Measurements from ENCODE around the gene ATP6V1C2. TPM values are rescaled to one million over a fixed set of nuclear protein-coding genes. Genes with fewer than 3 reads are reported as not detected.

Gene ATP6V1C2
- total and polyA plus RNA-seq, 9 of the 15 experiments (the other 6 are each of a cell fraction or from before 2014, with no cell fraction given), result 0.01 to 0.31 (median 0.10) TPM; not detected in 4

GRCh38 chr2:10810202-10811161 is 89.1 kb downstream of the ATP6V1C2 start (continued):
- TF ChIP-seq, protein P1, sequence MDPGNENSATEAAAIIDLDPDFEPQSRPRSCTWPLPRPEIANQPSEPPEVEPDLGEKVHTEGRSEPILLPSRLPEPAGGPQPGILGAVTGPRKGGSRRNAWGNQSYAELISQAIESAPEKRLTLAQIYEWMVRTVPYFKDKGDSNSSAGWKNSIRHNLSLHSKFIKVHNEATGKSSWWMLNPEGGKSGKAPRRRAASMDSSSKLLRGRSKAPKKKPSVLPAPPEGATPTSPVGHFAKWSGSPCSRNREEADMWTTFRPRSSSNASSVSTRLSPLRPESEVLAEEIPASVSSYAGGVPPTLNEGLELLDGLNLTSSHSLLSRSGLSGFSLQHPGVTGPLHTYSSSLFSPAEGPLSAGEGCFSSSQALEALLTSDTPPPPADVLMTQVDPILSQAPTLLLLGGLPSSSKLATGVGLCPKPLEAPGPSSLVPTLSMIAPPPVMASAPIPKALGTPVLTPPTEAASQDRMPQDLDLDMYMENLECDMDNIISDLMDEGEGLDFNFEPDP (CRISPR knock-in tag; IDR thresholded peaks at IDR 0.05), result no peak
- no peak for TF ChIP-seq NRF1 (conservative IDR thresholded peaks at IDR 0.05 in 1 of 2, IDR thresholded peaks at IDR 0.05 in 1 of 2)
- TF ChIP-seq CHD1 (IDR thresholded peaks at IDR 0.05; ENCODE audit: low read length), result no peak

- intact Hi-C loops (cut with micrococcal nuclease) (no loop called here), in situ Hi-C loops (cut with MboI) (no loop called here)
- Histone ChIP-seq H4K20me1 (replicated peaks; ENCODE audit: control insufficient read depth, insufficient read depth, low read length) (peaks cover 43% of the 10 kb centered on the region), H3K36me3 (ENCODE audit: control insufficient read depth, insufficient read depth, low read length) (peaks cover 45% of the 10 kb centered on the region; the same call in 2 of the 3 replicates), H3K27me3 (ENCODE audit: control insufficient read depth in 2 of 2, insufficient read depth in 2 of 2, low read length in 2 of 2) (peaks cover under 1 to 1% of the 10 kb centered on the region in 2 experiments; a peak in 3 of 5 replicates), H3K9me1 (ENCODE audit: control insufficient read depth, insufficient read depth, low read length) (no peaks in the 10 kb centered on the region), H3K9me3 (replicated peaks; ENCODE audit: control insufficient read depth, insufficient read depth, low read depth, low read length) (no peaks in the 10 kb centered on the region), H3K4me3 (peak overlapping the region; percentile 99), H2AFZ (ENCODE audit: low read depth, low read length) (peak overlapping the region; percentile 48; the same call in 1 of the 2 replicates), H3K4me2 (ENCODE audit: insufficient read depth, low read length) (peak overlapping the region; percentile 98), H3K9ac (ENCODE audit: insufficient read depth in 1 of 2, low read depth in 2 of 2, low read length in 2 of 2) (peak overlapping the region; percentile 92), H3K27ac (ENCODE audit: extremely low read depth, low read depth, low read length) (peak overlapping the region; percentile 94), H3K79me2 (ENCODE audit: control insufficient read depth, insufficient read depth, low read length) (peaks cover 61% of the 10 kb centered on the region), H3K4me1 (replicated peaks in 1 of 2; ENCODE audit: control insufficient read depth in 2 of 2, insufficient read depth in 2 of 2, low read length in 2 of 2) (peaks cover 9 to 30% of the 10 kb centered on the region in 2 experiments; a peak in 3 of 5 replicates)
- no peak for FAIRE-seq
- no peak for ATAC-seq
- peak in 1 of 4 experiments; percentile 28 for DNase-seq (ENCODE audit: extremely low read depth in 1 of 4, low spot score in 3 of 4)
- POLR2A ChIA-PET, result interaction anchor here (0.7 to 2.0 kb wide), 8 partner anchors 9 to 341 kb away, joined by 3 to 8 read pairs (median 4); no protein-coding TSS in a partner anchor
- BruUV-seq (replicated peaks), result no TSS peak
- CTCF ChIA-PET (ENCODE audit: low intra/inter-chr PET ratio), result no interaction called here
- WGBS (ENCODE audit: insufficient coverage, low coverage, missing lambda C conversion rate), result 2% methylated on average over 14 of the region's 14 CpGs
- TF ChIP-seq PML (IDR thresholded peaks at IDR 0.05; ENCODE audit: low read length) (no peak), TEAD1 (CRISPR knock-in tag; IDR thresholded peaks at IDR 0.05) (0 out of 4 replicates have a peak, but pooled peaks of 1 of the 2 experiments have one; percentile 52), UBTF (IDR thresholded peaks at IDR 0.05; ENCODE audit: borderline replicate concordance in 1 of 2, low read depth in 2 of 2, low read length in 2 of 2) (no peak), CHD1 (IDR thresholded peaks at IDR 0.05; ENCODE audit: low read length) (peak; percentile 48), CEBPG (CRISPR knock-in tag; IDR thresholded peaks at IDR 0.05) (no peak), CEBPG (tag; conservative IDR thresholded peaks at IDR 0.05 in 1 of 2, IDR thresholded peaks at IDR 0.05 in 1 of 2) (no peak), DMBX1 (CRISPR knock-in tag; IDR thresholded peaks at IDR 0.05; ENCODE audit: borderline replicate concordance) (no peak), SRSF3 (IDR thresholded peaks at IDR 0.05; ENCODE audit: insufficient read depth, low read length) (no peak), ZNF444 (CRISPR knock-in tag; IDR thresholded peaks at IDR 0.05) (no peak), STAG1 (CRISPR knock-in tag; IDR thresholded peaks at IDR 0.05; ENCODE audit: borderline replicate concordance) (no peak), HCFC1 (IDR thresholded peaks at IDR 0.05; ENCODE audit: low read depth, low read length) (no peak), SMAD3 (CRISPR knock-in tag; conservative IDR thresholded peaks at IDR 0.05) (no peak), ZNF75A (CRISPR knock-in tag; IDR thresholded peaks at IDR 0.05) (no peak), KDM2B (CRISPR knock-in tag; IDR thresholded peaks at IDR 0.05) (no peak)
Measured at GRCh38 chr2:10811517-10811916, 90.1 kb downstream of the ATP6V1C2 start.

Data from K562 (cell line).